ENCODE results near the gene RPS3. TPM values are rescaled to one million over a fixed set of nuclear protein-coding genes. Genes with fewer than 3 reads are reported as not detected.

RPS3 gene
- total RNA-seq, 4 donors from 2014 or later: 1,012 to 1,395 (median 1,115) TPM

DNA sequence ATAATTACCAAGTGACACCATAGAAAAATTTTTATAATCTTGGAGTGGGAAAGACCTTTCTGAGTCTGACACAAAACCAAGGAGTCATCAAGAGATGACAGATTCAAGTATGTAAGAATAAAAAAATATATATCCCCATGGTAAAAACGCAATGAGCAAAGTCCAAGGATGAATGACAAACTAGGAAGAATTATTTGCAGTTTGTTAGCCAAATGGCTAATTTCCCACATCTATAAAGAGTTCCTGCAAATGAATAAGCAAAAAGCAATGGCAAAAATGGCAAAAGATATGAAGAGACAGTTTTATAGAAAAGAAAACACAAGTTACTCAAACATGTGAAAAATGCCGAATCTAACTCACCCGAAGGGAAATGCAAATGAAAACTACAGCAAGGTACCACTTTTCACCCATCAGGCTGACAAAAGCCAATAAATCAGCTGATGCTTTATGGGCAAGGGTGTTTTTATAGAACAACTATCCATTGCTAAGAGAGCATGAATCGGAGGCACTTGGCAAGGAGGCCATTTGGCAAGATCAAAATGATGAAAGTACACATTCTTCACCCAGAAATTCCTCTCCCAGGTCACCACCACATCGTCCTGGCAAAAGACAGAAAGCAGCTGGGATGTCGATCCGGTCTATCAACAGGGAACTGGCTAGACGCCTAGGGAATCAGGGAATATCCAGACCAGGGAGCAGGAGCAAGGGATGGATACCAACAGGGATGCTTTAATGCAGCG lies 54.8 kb downstream of the RPS3 start:
- Histone ChIP-seq H3K4me3 (no peak overlapping the region), H3K9me3 (no peaks in the 10 kb centered on the region), H3K27ac (peak overlapping the region in 2 of 4 donors; percentile 33 to 51), H3K27me3 (no peaks in the 10 kb centered on the region), H3K4me1 (peaks cover 0 to 40% (median 10%) of the 10 kb centered on the region in 4 donors), H3K36me3 (peaks cover 0 to 5% (median 0%) of the 10 kb centered on the region in 3 donors)
- TF ChIP-seq EP300 (IDR thresholded peaks at IDR 0.05): peak in 1 of 2 donors; percentile 73
- TF ChIP-seq, protein P1, sequence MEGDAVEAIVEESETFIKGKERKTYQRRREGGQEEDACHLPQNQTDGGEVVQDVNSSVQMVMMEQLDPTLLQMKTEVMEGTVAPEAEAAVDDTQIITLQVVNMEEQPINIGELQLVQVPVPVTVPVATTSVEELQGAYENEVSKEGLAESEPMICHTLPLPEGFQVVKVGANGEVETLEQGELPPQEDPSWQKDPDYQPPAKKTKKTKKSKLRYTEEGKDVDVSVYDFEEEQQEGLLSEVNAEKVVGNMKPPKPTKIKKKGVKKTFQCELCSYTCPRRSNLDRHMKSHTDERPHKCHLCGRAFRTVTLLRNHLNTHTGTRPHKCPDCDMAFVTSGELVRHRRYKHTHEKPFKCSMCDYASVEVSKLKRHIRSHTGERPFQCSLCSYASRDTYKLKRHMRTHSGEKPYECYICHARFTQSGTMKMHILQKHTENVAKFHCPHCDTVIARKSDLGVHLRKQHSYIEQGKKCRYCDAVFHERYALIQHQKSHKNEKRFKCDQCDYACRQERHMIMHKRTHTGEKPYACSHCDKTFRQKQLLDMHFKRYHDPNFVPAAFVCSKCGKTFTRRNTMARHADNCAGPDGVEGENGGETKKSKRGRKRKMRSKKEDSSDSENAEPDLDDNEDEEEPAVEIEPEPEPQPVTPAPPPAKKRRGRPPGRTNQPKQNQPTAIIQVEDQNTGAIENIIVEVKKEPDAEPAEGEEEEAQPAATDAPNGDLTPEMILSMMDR (IDR thresholded peaks at IDR 0.05): no peak
- 37 to 44% methylated on average over 9 of the region's 9 CpGs for WGBS, 2 donors
- DNase-seq (ENCODE audit: low spot score in 2 of 2): peak; percentile 35 to 66

DNA sequence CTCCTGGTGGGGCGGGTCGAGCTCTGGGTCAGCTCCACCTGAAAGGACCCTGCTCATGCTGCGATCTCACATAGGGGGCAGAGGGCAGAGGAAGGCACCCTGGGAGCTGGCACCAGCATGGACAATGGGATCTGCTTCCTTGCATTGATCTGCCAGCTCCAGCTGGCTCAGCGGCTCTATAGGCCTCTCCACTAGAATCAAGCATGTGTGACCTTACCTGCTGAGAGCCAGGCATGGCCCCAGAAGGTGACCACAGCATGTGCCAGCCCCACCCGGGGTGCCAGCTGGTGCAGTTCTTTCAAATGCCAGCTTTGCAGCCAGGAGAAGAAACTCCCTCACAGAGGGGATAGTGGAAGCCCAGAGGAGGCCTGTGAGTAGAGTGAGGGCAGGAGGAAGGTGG lies 55.7 kb downstream of the RPS3 start:
- no peaks in the 10 kb centered on the region for H3K36me3 ChIP-seq
- H3K4me1 ChIP-seq: peaks cover 0 to 40% (median 10%) of the 10 kb centered on the region in 4 donors
- H3K4me3 ChIP-seq: no peak overlapping the region
- H3K27me3 ChIP-seq: no peaks in the 10 kb centered on the region
- no peak for DNase-seq (ENCODE audit: low spot score in 2 of 2)
- TF ChIP-seq, protein P1 (IDR thresholded peaks at IDR 0.05): no peak
- H3K27ac ChIP-seq: peak overlapping the region in 2 of 4 donors; percentile 48 to 52
- H3K9me3 ChIP-seq: no peaks in the 10 kb centered on the region
- WGBS, 2 donors: 65 to 73% methylated on average over 5 of the region's 5 CpGs

Small RNAs within 50 kb of the gene (small RNA-seq; reads per million reads assigned to genes)
- not detected for gene SNORD15A
- gene SNORD15B: 47.8 reads per million, percentile 94 among the genes with 10 or more reads in this experiment

Other genes with a start within 250 kb of the RPS3 start
- 100 to 1,000 TPM in 1 of 4 donors, 10 to 100 TPM in 3; 50.4 to 160 (median 66.3) TPM for gene SLCO2B1, start 248.4 kb upstream of the RPS3 start, total RNA-seq
- gene TPBGL, start 158.7 kb upstream of the RPS3 start, total RNA-seq: 1 to 10 TPM in 3 of 4 donors, not detected in 1; 1.0 to 1.5 (median 1.1) TPM
- gene ARRB1, start 47.9 kb upstream of the RPS3 start, total RNA-seq: 10 to 100 TPM; 38.2 to 68.1 (median 45.8) TPM
- gene KLHL35, start 33.7 kb downstream of the RPS3 start, total RNA-seq: 10 to 100 TPM in 1 of 4 donors, 1 to 10 TPM in 3; 3.0 to 11.1 (median 6.6) TPM
- 100 to 1,000 TPM in 2 of 4 donors, 10 to 100 TPM in 2; 92.2 to 122 (median 101) TPM for gene GDPD5, start 126.4 kb downstream of the RPS3 start, total RNA-seq
- 100 to 1,000 TPM; 151 to 358 (median 184) TPM for gene SERPINH1, start 162.7 kb downstream of the RPS3 start, total RNA-seq